ENCODE data around the gene REC8.
"Not testable (repeated sequence)": the region's sequence is repeated elsewhere in the genome, so short reads cannot be mapped to it uniquely, and the experiment has no call there.

REC8 gene

GRCh38 chr14:24184104-24184970, 12.5 kb downstream of the REC8 start:
- DNase-seq (ENCODE audit: low read depth): no peak

DNA sequence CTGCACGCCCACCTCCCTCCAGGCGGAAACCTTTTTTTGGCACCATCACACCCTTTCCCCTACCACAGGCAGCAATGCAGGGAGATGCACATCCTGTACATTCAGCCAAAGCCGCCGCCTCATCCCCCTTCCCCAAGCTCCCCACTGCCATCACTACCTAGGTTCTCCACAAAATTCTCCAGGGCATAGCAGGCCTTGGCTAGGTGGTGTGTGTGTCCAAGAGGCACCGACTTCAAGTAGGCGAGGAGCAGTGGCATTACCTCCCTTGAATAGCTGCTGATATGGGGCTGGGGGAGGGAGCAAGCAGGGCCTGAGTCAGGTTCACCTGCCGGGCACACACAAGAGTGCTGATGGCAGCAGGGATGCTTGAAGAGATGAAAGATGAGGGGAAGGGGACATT, 13.1 kb downstream of the REC8 start:
- no peak for DNase-seq (ENCODE audit: low read depth)

DNA sequence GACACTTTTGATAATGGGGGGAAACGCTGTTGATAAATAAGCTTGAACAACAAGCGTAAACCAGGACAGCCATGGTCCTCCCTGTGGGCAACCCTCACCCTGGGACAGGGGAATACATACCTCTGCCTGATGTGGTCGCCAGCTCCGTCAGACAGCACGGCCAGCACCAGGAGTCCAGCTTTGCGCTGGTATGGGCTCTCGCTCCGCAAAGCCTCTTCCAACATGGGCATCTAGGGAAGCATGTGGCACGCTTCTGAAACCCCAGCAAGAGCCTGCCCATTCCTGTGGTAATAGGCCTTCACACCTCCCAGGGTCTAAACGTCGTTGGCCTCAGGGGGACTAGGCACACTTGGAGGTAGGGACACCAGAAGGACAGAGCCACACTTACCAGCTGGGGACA, 13.9 kb downstream of the REC8 start:
- no peak for DNase-seq (ENCODE audit: low read depth)

GRCh38 chr14:24186831-24187538, 15.1 kb downstream of the REC8 start:
- DNase-seq (ENCODE audit: low read depth): no peak

DNA sequence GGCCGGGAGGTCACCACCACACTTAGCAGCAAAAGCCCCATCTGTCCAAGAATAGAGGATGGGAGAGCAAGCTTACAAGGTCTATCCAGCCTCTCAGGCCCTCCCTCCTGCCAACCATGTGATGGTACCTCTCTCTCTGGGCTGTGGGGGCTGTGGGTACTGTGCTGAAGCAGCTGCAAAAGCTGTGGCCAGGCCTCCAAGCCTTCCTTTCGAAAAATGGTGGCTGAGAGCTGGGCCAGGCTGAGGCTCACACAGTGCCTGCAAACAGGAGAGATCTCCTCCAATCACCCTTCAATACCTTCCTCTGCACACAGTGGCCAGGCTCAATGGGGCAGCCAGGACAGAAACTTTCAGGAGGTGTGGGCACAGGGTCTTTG, 15.6 kb downstream of the REC8 start:
- DNase-seq (ENCODE audit: low read depth): no peak

- DNase-seq (ENCODE audit: low read depth): peak; percentile 99
Measured at GRCh38 chr14:24188251-24189058, 16.6 kb downstream of the REC8 start, which contains the start of gene IPO4. Gene IPO4, minus strand, starts transcription at chr14:24188816. Its CDS starts 29 bp downstream, at chr14:24188787.

- no peak for DNase-seq (ENCODE audit: low read depth)
Measured at GRCh38 chr14:24189059-24189375, 17.1 kb downstream of the REC8 start.

GRCh38 chr14:24189460-24189859, 17.6 kb downstream of the REC8 start:
- DNase-seq (ENCODE audit: low read depth): no peak

- DNase-seq (ENCODE audit: low read depth): no peak
Measured at GRCh38 chr14:24190416-24190815, 18.5 kb downstream of the REC8 start.

DNA sequence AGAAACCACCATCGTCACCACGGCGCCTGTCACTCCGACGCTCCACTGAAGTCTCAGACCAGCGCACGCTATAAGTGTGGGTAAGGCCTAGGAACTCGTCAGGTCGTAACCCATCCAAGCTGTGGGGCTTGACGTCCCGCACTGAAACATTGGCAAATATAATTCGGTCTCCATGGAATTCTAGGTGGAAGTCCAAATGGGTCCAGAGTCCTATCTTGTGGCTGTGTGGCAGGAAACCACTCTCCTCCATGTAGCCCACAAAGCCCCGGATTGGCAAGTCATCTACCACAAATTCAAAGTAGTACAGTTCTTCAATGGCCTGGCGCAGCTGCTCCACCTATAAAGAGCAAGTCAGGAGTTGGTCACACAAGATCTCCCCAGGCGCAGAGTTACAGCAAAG, 21.1 kb downstream of the REC8 start:
- DNase-seq (ENCODE audit: low read depth): no peak

DNA sequence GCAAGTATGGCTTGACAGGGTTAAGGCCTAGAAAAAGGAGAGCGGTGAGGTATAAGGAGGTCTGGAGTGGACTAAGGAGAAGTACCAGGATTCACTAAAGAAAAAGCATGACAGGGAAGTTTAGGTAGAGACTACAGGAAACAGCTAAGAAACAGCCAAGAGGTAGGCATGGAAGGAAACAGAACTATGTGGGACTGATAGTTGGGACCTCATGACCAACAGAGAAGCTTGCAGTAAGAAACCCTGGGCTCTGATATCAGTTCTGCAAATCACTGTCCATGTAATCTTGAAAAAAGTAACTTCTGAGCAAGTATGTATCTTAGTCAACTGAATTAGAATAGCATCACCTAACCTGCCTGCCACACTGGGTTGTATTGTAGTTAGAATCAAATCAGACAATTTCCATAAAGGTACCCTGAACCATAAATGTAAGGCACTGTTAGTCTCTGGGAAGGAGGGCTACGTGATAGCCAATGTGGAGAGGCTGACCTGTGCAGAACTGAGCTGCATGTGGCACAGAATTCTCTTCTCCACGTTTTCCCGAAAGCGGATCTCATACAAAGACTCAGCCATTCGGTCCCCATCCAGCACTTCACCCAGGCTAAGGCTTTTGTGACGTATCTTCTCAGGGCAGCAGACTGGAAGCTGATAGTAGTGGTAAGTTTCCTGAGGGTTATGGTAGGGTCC, 22.4 kb downstream of the REC8 start:
- no peak for DNase-seq (ENCODE audit: low read depth)

DNA sequence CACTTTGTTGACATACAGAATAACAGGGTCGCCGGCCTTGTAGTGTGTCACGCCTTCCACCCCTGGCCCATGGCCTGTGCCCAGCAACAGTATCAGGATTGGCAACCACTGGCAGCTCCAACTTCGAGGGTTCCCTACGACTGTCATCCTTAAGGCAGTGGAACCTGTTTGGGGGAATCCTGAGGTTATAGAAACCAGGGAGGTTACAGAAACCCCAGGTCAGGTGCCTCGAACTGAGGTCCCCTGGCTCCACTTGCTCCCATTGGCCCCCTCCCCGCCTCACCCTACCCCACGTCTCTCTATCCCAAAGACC, 22.9 kb downstream of the REC8 start:
- DNase-seq (ENCODE audit: low read depth): no peak

GRCh38 chr14:24195186-24196070, 23.5 kb downstream of the REC8 start, which contains the start of gene TM9SF1:
Gene TM9SF1, minus strand, starts transcription at chr14:24195441. Its CDS starts 422 bp downstream, at chr14:24195019.
- DNase-seq (ENCODE audit: low read depth): peak; percentile 90

- peak; percentile 42 for DNase-seq (ENCODE audit: low read depth)
Measured at GRCh38 chr14:24196071-24197055, 24.5 kb downstream of the REC8 start.

DNA sequence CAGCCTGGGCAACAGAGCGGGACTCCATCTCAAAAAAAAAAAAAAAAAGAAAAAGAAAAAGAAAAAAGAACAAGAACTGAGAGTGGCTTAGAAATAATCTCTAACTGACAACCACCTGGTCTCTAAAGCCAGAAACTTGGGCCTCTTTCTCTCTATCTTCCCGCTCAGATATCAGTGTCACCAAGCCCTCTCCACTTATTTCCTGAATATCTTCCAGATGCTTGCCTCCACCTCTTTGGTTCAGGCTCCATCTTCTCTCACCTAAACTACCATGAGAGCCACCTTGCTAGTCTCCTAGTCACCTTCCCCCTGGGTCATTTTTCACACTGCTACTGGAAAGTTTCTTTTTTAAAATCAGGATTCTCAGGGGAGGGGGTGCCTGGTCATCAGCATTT, 25.2 kb downstream of the REC8 start:
- DNase-seq (ENCODE audit: low read depth): no peak

GRCh38 chr14:24198814-24199524, 27.1 kb downstream of the REC8 start:
- DNase-seq (ENCODE audit: low read depth): no peak

GRCh38 chr14:24202538-24202937, 30.7 kb downstream of the REC8 start:
- not testable (repeated sequence) for DNase-seq (ENCODE audit: low read depth)

DNA sequence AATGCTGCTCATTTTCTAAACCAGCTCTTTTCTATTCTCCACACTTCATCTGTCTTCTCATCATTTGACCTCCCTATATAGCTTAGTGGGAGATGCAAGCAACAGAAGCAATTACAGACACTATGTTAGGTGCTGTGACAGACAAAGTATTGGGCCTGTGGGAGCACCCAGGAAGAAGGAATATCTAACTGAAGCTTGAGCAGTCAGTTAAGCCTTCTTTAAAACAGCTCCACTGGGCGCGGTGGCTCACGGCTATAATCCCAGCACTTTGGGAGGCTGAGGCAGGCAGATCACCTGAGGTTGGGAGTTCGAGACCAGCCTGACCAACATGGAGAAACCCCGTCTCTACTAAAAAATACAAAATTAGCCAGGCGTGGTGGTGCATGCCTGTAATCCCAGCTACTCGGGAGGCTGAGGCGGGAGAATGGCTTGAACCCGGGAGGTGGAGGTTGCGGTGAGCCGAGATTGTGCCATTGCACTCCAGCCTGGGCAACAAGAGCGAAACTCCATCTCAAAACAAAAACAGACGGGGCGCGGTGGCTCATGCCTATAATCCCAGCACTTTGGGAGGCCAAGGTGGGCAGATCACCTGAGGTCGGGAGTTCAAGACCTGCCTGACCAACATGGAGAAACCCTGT, 31.5 kb downstream of the REC8 start:
- DNase-seq (ENCODE audit: low read depth): not testable (repeated sequence)
